Inferior parietal cortex (tissue), 1 donor: ENCODE data around the gene ARPC2.

Source experiments
- DNase-seq: peaks from one replicate; pipeline ENCODE4 v3.0.0-alpha.2; 2016; ENCODE audit errors: extremely low spot score

ARPC2 gene

GRCh38 chr2:218217360-218218267 lies 625 bp downstream of the ARPC2 start:
- DNase-seq = no peak

GRCh38 chr2:218218268-218219185 lies 1.5 kb downstream of the ARPC2 start:
- DNase-seq = no peak

- no peak for DNase-seq
These were observed 2.9 kb downstream of the ARPC2 start for GRCh38 chr2:218219934-218220333.

GRCh38 chr2:218221000-218221399 lies 4.0 kb downstream of the ARPC2 start:
- no peak for DNase-seq

DNA sequence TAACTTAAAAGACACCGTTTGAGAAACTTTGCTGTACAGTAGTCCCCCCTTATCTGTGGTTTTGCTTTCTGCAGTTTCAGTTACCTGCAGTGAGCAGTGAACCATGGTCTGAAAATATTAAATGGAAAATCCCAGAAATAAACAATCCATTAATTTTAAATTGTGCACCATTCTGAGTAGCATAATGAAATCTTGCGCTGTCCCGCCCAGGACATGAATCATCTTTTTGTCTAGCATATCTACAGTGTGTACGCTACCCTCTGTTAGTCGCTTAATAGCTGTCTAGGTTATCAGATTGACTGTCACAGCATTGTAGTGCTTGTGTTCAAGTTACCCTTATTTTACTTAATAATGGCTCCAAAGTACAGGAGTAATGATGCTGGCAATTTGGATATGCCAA lies 6.1 kb downstream of the ARPC2 start:
- DNase-seq = no peak

DNA sequence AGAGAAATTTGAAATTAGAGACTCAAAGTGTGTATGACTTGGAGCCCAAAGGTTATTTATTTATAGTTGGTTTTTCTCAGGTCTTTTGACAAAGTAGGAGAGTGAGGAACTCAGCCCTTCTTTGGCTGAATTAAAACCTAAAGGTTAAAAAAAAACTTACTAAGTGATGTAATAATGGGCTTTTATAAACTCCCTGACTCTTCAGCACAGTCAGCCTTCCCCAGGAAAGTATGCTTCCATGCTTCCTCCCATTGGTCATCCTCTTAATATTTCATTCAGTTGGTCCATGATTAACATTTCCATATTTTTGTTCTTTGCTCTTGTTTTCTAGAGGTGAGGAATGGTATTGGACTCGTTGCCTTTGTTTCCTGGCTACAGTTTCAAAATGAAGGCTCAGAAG lies 7.2 kb downstream of the ARPC2 start:
- DNase-seq = no peak

DNA sequence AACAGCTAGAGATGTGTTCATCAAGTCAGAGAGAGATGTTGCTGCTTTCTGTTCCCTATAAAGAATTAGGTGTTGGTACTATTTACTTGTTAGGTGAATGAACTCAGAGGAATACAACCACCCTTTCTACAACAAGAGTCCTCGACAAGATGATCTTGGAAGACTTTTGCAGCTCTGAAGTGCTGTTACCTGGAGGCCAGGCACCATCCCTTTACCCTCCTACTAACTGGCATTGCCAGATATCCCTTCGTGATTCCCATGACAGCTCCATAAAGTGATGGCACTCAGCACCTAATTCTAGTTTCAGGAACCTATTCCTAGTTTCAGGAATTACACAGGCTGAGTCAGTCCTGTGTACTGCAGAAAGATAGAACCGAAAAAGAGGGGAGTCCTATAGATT lies 9.9 kb downstream of the ARPC2 start:
- no peak for DNase-seq

DNA sequence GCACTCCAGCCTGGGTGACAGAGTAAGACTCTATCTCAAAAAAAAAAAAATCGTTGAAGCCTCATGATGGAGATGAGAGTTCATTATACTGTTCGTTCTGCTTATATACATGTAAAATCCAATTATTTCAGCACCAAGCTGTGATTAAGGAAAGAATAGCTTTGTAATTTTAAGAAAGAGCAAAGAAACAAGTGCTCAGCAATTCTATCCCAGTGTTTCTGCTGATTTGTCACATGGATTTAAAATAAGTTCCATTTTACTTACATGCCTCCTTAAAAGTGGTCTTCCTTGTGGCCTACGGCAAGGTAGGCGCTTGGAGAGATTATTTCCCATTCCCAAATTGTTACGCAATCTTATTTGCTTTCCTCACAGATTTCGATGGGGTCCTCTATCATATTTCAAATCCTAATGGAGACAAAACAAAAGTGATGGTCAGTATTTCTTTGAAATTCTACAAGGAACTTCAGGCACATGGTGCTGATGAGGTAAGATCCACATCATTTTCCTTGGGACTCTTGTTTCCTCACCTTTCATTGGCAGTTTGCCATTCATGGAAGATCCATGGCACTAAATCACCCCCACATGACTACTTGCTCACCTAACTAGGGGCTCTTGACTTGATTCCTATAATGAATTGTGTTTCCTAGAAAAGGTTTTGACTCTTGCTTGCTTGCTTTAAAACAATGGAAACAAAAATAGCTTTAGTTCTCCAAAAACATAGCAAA lies 11.5 kb downstream of the ARPC2 start:
- DNase-seq = no peak

- DNase-seq = no peak
These were observed 12.2 kb downstream of the ARPC2 start for GRCh38 chr2:218229239-218229638.

- DNase-seq = no peak
These were observed 12.9 kb downstream of the ARPC2 start for GRCh38 chr2:218229851-218230250.

DNA sequence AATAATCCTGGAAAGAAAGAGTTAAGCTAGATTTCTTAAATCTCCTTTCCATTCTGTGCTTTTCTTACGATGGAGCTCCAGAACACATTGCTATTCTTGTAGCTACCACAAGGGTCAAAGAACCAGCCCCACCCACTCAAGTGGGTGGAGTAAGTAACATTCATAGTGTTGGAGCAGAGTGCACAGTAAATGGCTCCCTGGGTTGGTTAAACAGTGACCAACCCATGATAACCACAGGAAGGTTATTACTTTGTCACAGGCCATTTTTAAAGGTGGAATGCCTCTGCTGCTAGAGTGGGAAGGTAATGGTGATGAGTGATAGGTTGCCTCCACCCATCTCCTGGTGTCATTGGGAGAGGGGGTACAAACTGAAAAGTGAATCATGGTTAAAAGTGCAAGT lies 13.9 kb downstream of the ARPC2 start:
- DNase-seq = no peak

DNA sequence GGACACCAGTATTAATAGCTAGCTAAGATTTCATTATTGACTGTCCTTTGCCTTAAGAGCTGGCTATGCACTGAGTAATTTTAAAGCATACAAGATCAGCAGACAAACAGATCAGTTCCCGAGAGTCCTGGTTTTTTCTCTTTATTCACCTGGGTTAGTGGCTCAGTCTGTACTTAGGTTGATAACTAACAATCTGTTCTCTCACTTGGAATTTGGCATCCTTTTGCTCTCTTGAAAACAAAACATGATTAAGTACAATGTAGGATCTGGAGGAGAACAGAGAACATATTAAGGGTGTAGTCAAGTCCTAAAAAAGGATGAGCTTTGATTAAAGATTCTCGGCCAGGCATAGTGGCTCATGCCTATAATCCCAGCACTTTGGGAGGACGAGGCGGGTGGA lies 16.6 kb downstream of the ARPC2 start:
- no peak for DNase-seq

- no peak for DNase-seq
These were observed 17.5 kb downstream of the ARPC2 start for GRCh38 chr2:218234521-218234920.

DNA sequence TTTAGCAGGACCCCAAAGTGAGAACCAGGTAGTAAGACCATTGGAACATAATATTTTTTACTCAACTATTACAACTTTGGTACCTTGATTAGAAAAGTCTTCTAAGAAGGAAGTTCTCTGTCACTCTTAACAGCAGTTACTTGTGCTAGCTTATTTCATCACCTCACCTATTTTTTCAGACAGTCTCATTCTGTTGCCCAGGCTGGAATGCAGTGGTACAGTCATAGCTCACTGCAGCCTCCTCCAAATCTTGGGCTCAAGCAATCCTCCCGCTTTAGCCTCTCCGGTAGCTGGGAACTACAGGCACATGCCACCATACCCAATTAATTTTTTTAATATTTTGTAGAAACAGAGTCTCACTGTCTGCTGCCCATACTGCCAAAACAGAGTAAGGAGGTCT lies 18.0 kb downstream of the ARPC2 start:
- DNase-seq = no peak

DNA sequence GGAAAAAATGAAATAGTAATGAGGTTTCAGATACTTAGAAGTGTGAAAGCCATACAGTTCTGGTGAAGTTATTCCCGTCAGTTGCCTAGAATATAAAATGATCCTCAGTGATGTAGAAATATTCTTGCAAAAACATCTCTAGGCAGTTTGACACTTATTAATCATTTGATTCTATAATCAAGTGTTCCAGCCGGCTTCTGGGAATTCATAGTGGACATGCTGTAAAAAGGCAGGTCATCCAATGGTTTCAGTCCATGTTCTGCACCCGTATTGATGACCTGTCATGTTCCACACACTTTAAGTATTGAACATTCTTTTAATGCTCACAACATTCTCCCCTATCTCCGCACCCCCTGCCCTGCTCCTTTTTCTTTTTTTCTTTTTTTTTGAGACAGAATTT lies 19.8 kb downstream of the ARPC2 start:
- DNase-seq = no peak

- DNase-seq = no peak
These were observed 21.9 kb downstream of the ARPC2 start for GRCh38 chr2:218238887-218239286.

DNA sequence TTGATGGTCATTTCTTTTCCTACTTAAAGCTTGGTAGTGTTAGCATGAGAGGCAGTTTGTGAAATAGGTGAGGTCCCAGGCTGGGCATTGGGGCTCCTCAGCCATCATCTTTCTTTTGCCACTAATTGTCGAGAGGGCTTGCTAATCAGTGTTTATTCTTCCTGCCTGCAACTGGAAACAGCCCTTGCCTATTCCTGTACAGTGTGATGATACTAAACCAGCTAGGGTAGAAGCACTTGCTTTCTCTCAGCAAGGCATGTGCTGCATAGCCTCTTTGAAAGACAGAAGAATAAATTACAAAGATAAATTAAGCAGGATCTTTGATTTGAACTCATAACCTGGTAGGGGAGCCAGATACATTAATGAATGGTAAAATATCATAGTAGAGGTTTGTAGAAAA lies 27.2 kb downstream of the ARPC2 start:
- DNase-seq = no peak

DNA sequence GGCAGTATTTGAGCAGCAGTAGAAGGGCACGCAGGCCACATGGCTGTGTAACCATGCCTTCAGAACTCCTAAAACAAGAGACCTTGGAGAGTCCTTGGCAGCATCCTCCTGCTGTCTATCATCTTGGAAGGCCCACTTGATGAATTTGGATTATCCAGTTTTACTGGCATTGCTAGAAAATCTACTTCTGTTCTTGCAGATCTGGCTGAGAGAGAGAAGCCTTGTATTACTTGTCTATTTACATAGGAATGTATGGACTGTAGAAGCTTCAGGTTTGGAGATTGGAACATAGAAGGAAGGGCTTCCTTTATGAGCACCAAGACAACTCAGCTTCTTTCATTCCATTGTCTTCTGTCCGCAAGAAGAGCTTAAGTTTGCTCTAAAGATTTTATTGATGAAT lies 27.7 kb downstream of the ARPC2 start:
- DNase-seq = no peak

DNA sequence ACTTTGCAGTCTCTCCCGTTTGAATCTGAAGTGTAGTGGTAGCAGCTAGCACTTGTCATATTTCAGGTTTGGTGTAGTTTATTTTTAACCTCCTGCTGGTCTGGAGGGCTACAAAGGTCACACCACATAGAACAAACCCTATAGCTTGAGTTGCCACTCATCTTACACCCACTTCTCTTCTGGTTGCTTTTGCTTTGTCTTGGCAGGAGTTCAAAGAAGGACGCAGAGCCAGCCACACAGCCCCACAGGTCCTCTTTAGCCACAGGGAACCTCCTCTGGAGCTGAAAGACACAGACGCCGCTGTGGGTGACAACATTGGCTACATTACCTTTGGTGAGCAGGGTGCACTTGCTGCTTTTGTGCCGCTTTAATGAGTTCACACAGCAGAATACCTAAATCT lies 28.2 kb downstream of the ARPC2 start:
- DNase-seq = no peak

DNA sequence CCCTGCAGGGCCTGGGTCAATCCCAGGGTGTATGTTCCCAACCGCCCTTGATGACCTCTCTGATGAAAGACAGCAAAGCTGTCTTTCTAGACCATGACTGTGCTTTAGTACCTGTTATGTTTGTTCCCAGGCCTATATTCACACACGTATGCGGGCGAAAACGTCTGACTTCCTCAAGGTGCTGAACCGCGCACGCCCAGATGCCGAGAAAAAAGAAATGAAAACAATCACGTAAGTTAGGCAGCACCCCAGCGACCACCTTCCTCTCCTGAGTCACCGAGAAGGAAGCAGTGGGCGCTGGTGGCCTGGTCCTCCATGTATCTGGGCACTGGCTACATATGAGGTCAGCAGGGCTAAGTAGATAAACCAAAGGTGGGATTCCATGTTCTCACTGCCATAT lies 32.7 kb downstream of the ARPC2 start:
- DNase-seq = no peak

DNA sequence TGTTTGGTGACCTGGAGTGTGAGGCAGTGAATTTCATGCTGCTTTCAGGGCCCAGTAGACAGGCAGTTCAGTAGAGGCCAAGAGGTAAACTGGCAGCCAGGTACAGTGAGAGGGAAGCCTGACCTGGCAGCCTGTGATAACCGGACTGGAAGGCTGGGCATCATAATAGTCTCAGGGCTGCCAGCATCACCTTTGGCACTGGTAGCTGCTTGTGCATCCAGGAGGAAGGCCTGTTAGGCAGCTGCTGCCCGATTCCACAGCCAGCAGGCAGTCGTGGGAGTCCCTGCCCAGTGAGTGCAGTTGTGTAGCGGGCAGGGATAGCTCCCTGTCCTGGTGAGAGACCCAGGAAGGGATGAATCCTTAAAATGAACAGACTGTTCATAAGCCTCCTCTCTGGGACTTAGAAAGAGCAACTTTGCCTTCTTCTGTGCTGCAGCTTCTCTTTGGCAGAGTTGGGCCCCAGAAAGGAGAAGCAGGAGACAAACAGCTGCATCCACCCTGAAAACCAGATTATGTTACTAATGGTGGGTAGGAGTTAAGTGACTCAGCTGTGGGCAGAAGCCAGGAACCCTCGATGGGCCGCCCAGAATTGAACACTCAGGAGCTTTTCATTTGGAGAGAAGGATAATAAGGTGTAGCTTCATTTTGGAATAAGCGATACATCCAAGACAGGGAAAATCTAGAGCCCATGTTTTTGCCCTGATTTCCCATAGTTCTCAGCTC lies 35.7 kb downstream of the ARPC2 start:
- DNase-seq = no peak

DNA sequence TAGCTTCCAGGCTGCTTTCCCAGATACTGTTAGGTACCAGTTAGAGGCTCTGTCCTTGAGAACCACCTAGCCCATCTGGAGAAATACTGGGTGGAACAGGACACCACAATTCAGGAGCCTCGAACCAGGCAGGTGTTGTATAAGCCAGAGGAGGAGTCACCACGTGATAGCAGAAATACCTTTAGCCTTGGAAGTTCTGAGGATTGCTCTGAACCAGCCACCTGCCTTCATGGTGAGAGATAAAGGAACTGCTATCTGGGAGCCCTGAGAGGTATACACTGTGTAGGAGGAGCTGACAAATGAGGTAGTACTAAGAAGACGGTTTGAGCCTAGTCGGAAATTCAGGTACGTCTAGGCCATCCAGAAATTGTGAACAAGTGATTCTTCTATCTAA lies 36.2 kb downstream of the ARPC2 start:
- no peak for DNase-seq
